Activated B cell treated with CpG ODN at 0.5 μM for 24 hours (primary cell): ENCODE results near the gene COA8. TPM values are rescaled to one million over a fixed set of nuclear protein-coding genes. Genes with fewer than 3 reads are reported as not detected.

Experiments used
- ATAC-seq: fragments of 200-7000 bp; cut with Tn5 transposase; one replicate; pipeline ENCODE4 v1.10.0; 2021; ENCODE audit warnings: low read depth, mild to moderate bottlenecking, moderate library complexity
- CTCF ChIA-PET: fragments of 350-600 bp; sonication (Branson Sonifier 250); formaldehyde crosslinking; loops from one replicate; lab custom pipeline; 2021; ENCODE audit warnings: antibody characterized with exemption; lab: Charles Lee
- POLR2A ChIA-PET: fragments of 350-600 bp; sonication (Branson Sonifier 250); formaldehyde crosslinking; loops from one replicate; lab custom pipeline; 2021; ENCODE audit warnings: antibody characterized with exemption; lab: Charles Lee
- DNase-seq: peaks from one replicate; pipeline ENCODE4 v3.0.0; 2022
- H3K27ac Mint-ChIP-seq: one replicate; pipeline ENCODE4 v1.8.0; 2020; ENCODE audit warnings: mixed read lengths
- H3K27me3 Mint-ChIP-seq: one replicate; pipeline ENCODE4 v1.8.0; 2021; ENCODE audit warnings: mixed read lengths
- H3K36me3 Mint-ChIP-seq: one replicate; pipeline ENCODE4 v1.8.0; 2021; ENCODE audit warnings: low read depth, mixed read lengths
- H3K4me1 Mint-ChIP-seq: one replicate; pipeline ENCODE4 v1.8.0; 2021; ENCODE audit warnings: mixed read lengths
- H3K4me3 Mint-ChIP-seq: one replicate; pipeline ENCODE4 v1.8.0; 2020; ENCODE audit warnings: mild to moderate bottlenecking, mixed read lengths
- H3K9me3 Mint-ChIP-seq: one replicate; pipeline ENCODE4 v1.8.0; 2020; ENCODE audit warnings: mixed read lengths
- CTCF ChIP-seq: fragments of 200-600 bp; IDR thresholded peaks from one replicate; pipeline ENCODE4 v1.8.0; 2022; ENCODE audit warnings: antibody characterized with exemption, mild to moderate bottlenecking
- intact Hi-C: fragments of 100-400 bp; cut with micrococcal nuclease; formaldehyde crosslinking; loops from one replicate; pipeline ENCODE4 v1.15.1; 2024
- total RNA-seq: library from RNA; stranded (reverse); gene quantifications from 2 replicates; pipeline ENCODE4 v1.2.3, GENCODE V29; 2022

Gene COA8
- total RNA-seq, 1 donor from 2014 or later: 28.4 TPM

GRCh38 chr14:103613517-103613916, 50.8 kb downstream of the COA8 start:
- H3K4me1 Mint-ChIP-seq: no peaks in the 10 kb centered on the region
- H3K27me3 Mint-ChIP-seq: peaks cover 2% of the 10 kb centered on the region
- ATAC-seq (no peak), DNase-seq (no peak)
- no peak overlapping the region for H3K4me3 Mint-ChIP-seq
- H3K36me3 Mint-ChIP-seq: peaks cover 3% of the 10 kb centered on the region
- intact Hi-C loops: no loop called here
- CTCF ChIA-PET: no interaction called here
- H3K27ac Mint-ChIP-seq: no peak overlapping the region
- POLR2A ChIA-PET: no interaction called here
- TF ChIP-seq CTCF: no peak
- peaks cover 6% of the 10 kb centered on the region for H3K9me3 Mint-ChIP-seq

DNA sequence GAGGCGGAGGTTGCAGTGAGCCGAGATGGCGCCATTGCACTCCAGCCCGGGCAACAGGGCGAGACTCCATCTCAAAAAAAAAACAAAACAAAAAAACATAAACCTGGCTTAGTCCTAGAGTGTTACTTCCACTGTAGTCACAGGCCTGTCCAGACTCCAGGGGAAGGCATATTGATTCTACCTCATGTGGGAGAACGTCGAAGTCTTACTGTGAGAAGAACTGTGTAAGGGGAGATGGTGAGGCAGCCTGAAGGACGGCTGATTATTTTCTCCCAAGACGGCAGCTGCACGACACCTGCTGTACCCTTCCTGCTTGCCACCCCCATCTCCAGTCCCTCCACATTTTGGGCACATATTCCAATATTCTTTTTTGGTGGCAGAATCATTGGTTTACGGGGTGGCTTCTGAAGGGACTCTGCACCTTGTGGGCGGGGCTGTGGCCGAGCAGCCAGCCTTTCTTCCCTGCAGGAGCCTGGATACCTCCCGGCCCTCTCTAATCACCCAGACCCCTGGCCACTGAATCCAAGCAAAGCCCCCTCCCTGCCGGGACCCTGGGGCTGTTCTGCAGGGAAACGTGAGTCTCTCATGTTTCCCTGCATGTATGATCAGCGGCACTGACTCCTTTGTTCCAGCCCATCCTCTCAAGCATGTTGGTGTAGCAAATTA, 54.0 kb downstream of the COA8 start:
- peaks cover 2% of the 10 kb centered on the region for H3K27me3 Mint-ChIP-seq
- no peaks in the 10 kb centered on the region for H3K9me3 Mint-ChIP-seq
- intact Hi-C loops: no loop called here
- H3K36me3 Mint-ChIP-seq: no peaks in the 10 kb centered on the region
- H3K4me3 Mint-ChIP-seq: no peak overlapping the region
- ChIA-PET CTCF (no interaction called here), POLR2A (interaction anchor here (0.7 kb wide), 1 partner anchor 7 kb away, joined by 3 read pairs; no protein-coding TSS in a partner anchor)
- ATAC-seq: no peak
- no peaks in the 10 kb centered on the region for H3K4me1 Mint-ChIP-seq
- no peak for TF ChIP-seq CTCF
- no peak overlapping the region for H3K27ac Mint-ChIP-seq
- DNase-seq: no peak

GRCh38 chr14:103619057-103619456, 56.3 kb downstream of the COA8 start:
- Mint-ChIP-seq H3K27me3 (peaks cover 2% of the 10 kb centered on the region), H3K27ac (no peak overlapping the region), H3K9me3 (no peaks in the 10 kb centered on the region), H3K36me3 (no peaks in the 10 kb centered on the region), H3K4me1 (peaks cover 10% of the 10 kb centered on the region), H3K4me3 (no peak overlapping the region)
- intact Hi-C loops: no loop called here
- ATAC-seq: no peak
- POLR2A ChIA-PET: interaction anchor here (0.7 kb wide), 2 partner anchors 19 to 117 kb away, joined by 3 to 4 read pairs; no protein-coding TSS in a partner anchor
- TF ChIP-seq CTCF: no peak
- DNase-seq: no peak
- CTCF ChIA-PET: no interaction called here

- POLR2A ChIA-PET: interaction anchor here (0.6 kb wide), 1 partner anchor 309 kb away, joined by 3 read pairs; no protein-coding TSS in a partner anchor
- Mint-ChIP-seq H3K27ac (no peak overlapping the region), H3K27me3 (no peaks in the 10 kb centered on the region), H3K9me3 (no peaks in the 10 kb centered on the region), H3K36me3 (no peaks in the 10 kb centered on the region), H3K4me3 (no peak overlapping the region), H3K4me1 (peaks cover 34% of the 10 kb centered on the region)
- intact Hi-C loops: no loop called here
- DNase-seq (no peak), ATAC-seq (no peak)
- no peak for TF ChIP-seq CTCF
- CTCF ChIA-PET: no interaction called here
Observed at GRCh38 chr14:103621860-103622259, 59.1 kb downstream of the COA8 start.

DNA sequence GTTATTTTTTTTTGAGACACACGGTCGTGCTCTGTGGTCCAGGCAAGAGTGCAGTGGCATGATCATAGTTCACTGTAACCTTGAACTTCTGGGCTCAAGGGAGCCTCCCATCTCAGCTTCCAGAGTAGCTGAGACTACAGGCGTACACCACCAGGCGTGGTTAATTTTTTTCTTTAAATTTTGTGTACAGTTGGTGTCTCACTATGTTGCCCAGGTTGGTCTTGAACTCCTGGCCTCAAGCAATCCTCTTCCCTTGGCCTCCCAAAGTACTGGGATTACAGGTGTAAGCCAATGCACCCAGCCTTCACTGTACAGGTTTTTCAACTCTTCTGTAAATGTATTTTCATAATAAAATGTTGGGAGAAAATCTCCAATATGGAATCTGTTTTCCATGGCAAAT, 60.5 kb downstream of the COA8 start:
- Mint-ChIP-seq H3K36me3 (no peaks in the 10 kb centered on the region), H3K4me1 (peaks cover 44% of the 10 kb centered on the region), H3K27ac (no peak overlapping the region), H3K27me3 (no peaks in the 10 kb centered on the region), H3K9me3 (no peaks in the 10 kb centered on the region), H3K4me3 (no peak overlapping the region)
- CTCF ChIA-PET: no interaction called here
- intact Hi-C loops: no loop called here
- no peak for DNase-seq
- no peak for TF ChIP-seq CTCF
- POLR2A ChIA-PET: no interaction called here
- no peak for ATAC-seq
